ES-I3 (cell line): ENCODE measurements around the gene RPL5.

Experiments
- H3K36me3 ChIP-seq: 2 replicates; pipeline ENCODE4 v1.6.1; 2013; ENCODE audit warnings: mild to moderate bottlenecking, low read length, control low read depth, moderate library complexity; ENCODE audit not compliant: insufficient read depth
- H3K4me1 ChIP-seq: 2 replicates; pipeline ENCODE4 v1.6.1; 2013; ENCODE audit warnings: mild to moderate bottlenecking, control low read depth, low read length; ENCODE audit not compliant: insufficient read depth
- H3K9ac ChIP-seq: 2 replicates; pipeline ENCODE4 v1.6.1; 2013; ENCODE audit warnings: low read depth, mild to moderate bottlenecking, low read length, moderate library complexity
- H3K9me3 ChIP-seq: 2 replicates; pipeline ENCODE4 v1.6.1; 2013; ENCODE audit warnings: mild to moderate bottlenecking, low read length, moderate library complexity; ENCODE audit not compliant: control insufficient read depth, insufficient read depth

The RPL5 gene

GRCh38 chr1:92883297-92883696, 51.5 kb downstream of the RPL5 start:
- H3K36me3 ChIP-seq = no peaks in the 10 kb centered on the region
- H3K9ac ChIP-seq = no peak overlapping the region
- peaks cover 7% of the 10 kb centered on the region; the same call in 1 of the 2 replicates for H3K4me1 ChIP-seq
- no peaks in the 10 kb centered on the region for H3K9me3 ChIP-seq

DNA sequence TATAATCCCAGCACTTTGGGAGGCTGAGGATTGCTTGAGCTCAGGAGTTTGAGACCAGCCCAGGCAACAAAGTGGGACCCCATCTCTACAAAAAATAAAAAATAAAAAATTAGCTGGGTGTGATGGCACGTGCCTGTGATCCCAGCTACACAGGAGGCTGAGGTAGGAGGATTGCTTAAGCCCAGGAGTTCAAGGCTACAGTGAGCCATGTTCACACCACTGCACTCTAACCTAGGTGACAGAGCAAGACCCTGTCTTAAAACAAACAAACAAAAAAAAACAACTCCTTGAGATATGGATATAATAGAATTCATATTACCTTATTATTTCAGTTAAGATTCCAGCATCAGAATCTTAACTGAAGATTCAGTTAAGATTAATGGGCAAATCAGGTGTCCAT, 52.4 kb downstream of the RPL5 start:
- Histone ChIP-seq H3K9me3 (no peaks in the 10 kb centered on the region), H3K4me1 (peaks cover 7% of the 10 kb centered on the region; the same call in 1 of the 2 replicates), H3K9ac (no peak overlapping the region), H3K36me3 (no peaks in the 10 kb centered on the region)

- H3K9ac ChIP-seq = no peak overlapping the region
- H3K4me1 ChIP-seq = no peaks in the 10 kb centered on the region
- H3K36me3 ChIP-seq = no peaks in the 10 kb centered on the region
- peaks cover 6% of the 10 kb centered on the region; the same call in 1 of the 2 replicates for H3K9me3 ChIP-seq
Observed at GRCh38 chr1:92886886-92887419, 55.1 kb downstream of the RPL5 start.

GRCh38 chr1:92887465-92887864, 55.6 kb downstream of the RPL5 start:
- Histone ChIP-seq H3K9me3 (peaks cover 6% of the 10 kb centered on the region; the same call in 1 of the 2 replicates), H3K9ac (no peak overlapping the region)

More at GRCh38 chr1:92887465-92887864, 55.6 kb downstream of the RPL5 start:
- Histone ChIP-seq H3K36me3 (no peaks in the 10 kb centered on the region), H3K4me1 (no peaks in the 10 kb centered on the region)
